GM23248 (cell line): Measurements from ENCODE around the gene AMBRA1.

Source experiments
- EZH2 ChIP-seq: fragments of 200-600 bp; sonication (generic); IDR thresholded peaks from 2 replicates; pipeline ENCODE4 v1.6.1; 2018; ENCODE audit warnings: antibody characterized with exemption, mild to moderate bottlenecking; ENCODE audit not compliant: insufficient read depth, poor library complexity, severe bottlenecking
- EZH2phosphoT487 ChIP-seq: fragments of 200-600 bp; sonication (generic); IDR thresholded peaks from 2 replicates; pipeline ENCODE4 v1.6.1; 2018; ENCODE audit warnings: antibody characterized with exemption, moderate library complexity, mild to moderate bottlenecking, low read depth; ENCODE audit not compliant: insufficient read depth

- no peak for TF ChIP-seq EZH2phosphoT487
- no peak for TF ChIP-seq EZH2
Observed at GRCh38 chr11:46352063-46352841, 241.6 kb downstream of the AMBRA1 start.
